Stimulated activated CD8-positive, alpha-beta memory T cell treated with anti-CD3 and anti-CD28 coated beads, Interleukin-2, amount 100 ng/mL, for 48 hours (primary cell): ENCODE results near the gene MAPKBP1.

ENCODE experiments used
- DNase-seq, 2 donors: peaks; one replicate each; pipeline ENCODE4 v3.0.0-alpha.2; 2020; ENCODE audit warnings: low read depth in 2 of 2

Gene MAPKBP1

GRCh38 chr15:41848631-41849030 lies 74.3 kb downstream of the MAPKBP1 start:
- peak in 1 of 2 donors; percentile 58 for DNase-seq

DNA sequence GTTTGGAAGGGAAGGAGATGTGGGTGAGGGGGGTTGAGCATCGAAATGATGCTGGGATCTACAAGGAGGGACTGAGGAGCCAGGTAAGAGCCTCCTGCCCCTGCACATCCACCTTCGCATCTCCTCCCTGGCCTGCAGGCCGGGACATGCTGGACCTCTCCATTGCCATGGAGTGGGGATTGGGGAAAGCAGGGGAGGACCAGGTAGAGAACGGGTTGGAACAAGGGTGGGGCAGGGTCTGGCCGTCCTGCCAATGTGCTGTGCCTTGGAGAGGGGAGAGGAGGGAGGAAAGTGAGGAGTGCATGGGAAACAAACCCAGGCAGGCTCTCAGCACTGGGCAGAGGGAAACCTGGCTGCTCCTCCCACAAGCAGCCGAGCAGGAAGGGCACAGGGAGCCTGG lies 74.9 kb downstream of the MAPKBP1 start:
- DNase-seq = no peak

DNA sequence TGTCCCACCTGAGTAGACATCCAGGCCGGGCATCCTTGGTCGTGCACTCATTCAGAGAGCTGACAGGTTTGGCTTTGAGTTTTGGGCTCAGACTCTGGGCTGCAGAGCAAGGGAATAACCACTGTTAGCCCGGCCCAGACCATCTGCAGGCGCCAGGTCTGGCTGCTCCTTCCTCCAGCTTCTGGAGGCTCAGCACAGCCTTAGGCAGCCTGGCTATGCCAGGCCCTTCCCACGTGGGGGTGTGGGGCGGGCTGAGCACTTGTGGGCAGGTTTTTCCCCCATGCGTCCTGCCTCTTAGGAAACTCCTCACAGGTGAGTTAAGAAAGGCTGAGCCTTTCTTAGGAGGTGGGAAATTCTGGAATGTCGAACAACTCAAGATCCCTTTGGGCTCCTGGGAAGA lies 75.6 kb downstream of the MAPKBP1 start:
- no peak for DNase-seq

- no peak for DNase-seq
Observed at GRCh38 chr15:41850482-41851166, 76.3 kb downstream of the MAPKBP1 start.

DNA sequence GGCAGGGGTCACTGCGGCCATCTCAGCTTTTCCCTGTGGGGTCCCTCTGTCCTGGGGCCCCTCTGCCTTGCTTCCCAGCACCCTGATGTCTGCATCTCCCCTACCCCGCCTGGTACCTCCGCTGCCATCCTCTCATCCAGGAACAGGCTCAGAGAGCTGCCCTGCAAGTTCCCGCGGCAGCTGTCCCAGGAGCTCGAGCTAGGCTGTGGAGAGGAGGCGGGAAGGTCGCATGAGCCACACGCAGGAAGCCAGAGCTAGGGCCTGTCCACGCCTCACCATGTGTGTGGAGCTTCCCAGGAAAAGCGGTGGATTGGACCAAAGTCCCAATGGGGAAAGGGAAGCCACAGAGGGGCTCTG lies 76.9 kb downstream of the MAPKBP1 start:
- no peak for DNase-seq

GRCh38 chr15:41851755-41852370 lies 77.6 kb downstream of the MAPKBP1 start:
- no peak for DNase-seq

GRCh38 chr15:41852736-41853590 lies 78.7 kb downstream of the MAPKBP1 start:
- no peak for DNase-seq

GRCh38 chr15:41853831-41854230 lies 79.5 kb downstream of the MAPKBP1 start:
- DNase-seq = no peak

DNA sequence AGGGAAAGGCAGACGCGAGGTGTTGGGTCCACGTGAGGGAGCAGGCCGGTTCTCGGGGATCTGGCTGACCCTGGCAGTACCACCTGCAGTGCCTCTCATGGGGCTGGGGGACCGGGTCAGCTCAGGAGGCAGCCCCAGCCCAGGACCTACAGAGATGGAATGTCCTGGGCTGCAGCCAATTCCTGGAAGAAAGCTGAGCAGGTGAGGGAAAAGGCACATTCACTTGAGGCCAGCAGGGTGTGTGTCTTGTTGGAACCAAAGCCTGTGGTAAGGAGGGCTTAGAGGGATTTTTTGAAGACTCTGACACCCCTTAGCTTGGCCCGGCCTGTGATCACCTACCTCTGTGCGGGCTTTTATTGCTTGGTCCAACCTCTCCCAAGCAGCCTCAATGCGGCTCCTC lies 80.2 kb downstream of the MAPKBP1 start:
- DNase-seq = no peak

GRCh38 chr15:41855261-41855961 lies 81.1 kb downstream of the MAPKBP1 start:
- no peak for DNase-seq

GRCh38 chr15:41856262-41856661 lies 82.0 kb downstream of the MAPKBP1 start:
- DNase-seq = no peak

DNA sequence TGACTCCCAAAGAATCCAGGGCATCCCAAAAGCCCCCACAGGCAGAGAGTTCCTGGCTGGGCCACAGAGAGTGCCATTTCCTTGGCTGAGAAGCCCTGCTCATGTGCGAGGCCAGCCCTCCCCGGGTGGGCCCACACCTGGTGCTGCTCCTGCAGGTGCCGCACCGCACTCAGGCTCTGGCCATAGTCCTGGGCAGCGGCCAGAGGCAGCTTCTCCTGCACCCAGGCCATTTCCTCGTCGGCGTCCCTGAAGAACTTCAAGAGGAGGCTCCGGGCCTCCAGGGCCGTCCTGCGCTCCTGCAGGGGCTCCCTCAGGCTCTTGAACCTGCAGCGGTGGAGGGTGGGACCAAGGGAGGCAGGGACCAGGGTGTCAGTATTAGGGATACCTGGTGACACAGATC lies 82.4 kb downstream of the MAPKBP1 start:
- DNase-seq = no peak

- DNase-seq = no peak
Observed at GRCh38 chr15:41857316-41857715, 83.0 kb downstream of the MAPKBP1 start.

GRCh38 chr15:41858756-41859155 lies 84.5 kb downstream of the MAPKBP1 start:
- no peak for DNase-seq

DNA sequence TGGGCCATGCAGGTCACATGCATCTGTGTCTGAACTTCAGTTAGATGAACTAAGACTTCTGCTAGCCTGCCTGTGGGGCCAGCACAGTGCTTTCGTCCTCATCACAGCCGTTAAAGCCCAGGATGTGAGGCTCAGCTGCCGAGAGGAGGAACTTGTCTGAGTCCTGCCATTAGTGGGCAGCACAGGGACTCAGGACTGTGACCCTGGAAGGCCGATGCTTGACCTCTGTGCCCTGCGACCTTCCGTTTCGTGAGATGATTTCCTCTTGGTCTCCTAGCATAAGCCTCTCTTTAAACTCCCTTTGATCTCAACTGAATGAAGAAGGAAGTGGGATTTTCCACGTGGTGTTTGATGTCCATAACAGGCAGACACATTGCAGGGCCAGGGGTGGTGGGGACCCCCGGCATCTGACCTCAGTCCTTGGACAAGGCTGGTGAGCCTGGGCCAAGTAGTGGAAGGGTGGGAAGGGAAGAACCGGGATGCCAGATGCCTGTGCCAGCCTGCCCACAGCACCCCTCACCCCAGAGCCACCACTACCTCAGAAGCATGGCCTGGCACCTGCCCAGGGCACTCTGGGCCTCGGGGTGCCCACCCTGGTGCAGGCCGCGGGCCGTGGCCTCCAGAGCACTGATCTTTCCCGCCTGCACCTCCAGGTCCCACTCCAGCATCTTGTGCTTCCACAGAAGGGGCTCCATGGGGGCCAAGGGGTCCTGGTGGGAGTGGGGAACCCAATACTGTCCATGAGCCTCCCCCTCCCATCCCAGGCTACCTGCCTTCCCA lies 86.0 kb downstream of the MAPKBP1 start:
- DNase-seq = no peak

GRCh38 chr15:41861736-41862356 lies 87.6 kb downstream of the MAPKBP1 start:
- DNase-seq = no peak

- no peak for DNase-seq
Observed at GRCh38 chr15:41862515-41863116, 88.3 kb downstream of the MAPKBP1 start.

- DNase-seq = no peak
Observed at GRCh38 chr15:41865490-41866055, 91.3 kb downstream of the MAPKBP1 start.

- no peak for DNase-seq
Observed at GRCh38 chr15:41866263-41866703, 92.0 kb downstream of the MAPKBP1 start.
